ENCODE results near the gene SPCS2.
"Not testable (repeated sequence)": the region's sequence is repeated elsewhere in the genome, so short reads cannot be mapped to it uniquely, and the experiment has no call there.

The SPCS2 gene

GRCh38 chr11:74950374-74950969, 1.4 kb downstream of the SPCS2 start:
- DNase-seq: no peak

- DNase-seq: no peak
Measured at GRCh38 chr11:74951226-74951625, 2.2 kb downstream of the SPCS2 start.

GRCh38 chr11:74952752-74953151, 3.7 kb downstream of the SPCS2 start:
- DNase-seq: no peak

GRCh38 chr11:74953451-74953850, 4.4 kb downstream of the SPCS2 start:
- no peak for DNase-seq

- DNase-seq: no peak
Measured at GRCh38 chr11:74954199-74954598, 5.1 kb downstream of the SPCS2 start.

- no peak for DNase-seq
Measured at GRCh38 chr11:74956397-74957015, 7.4 kb downstream of the SPCS2 start.

- no peak for DNase-seq
Measured at GRCh38 chr11:74957937-74958629, 9.0 kb downstream of the SPCS2 start.

GRCh38 chr11:74960128-74960527, 11.1 kb downstream of the SPCS2 start:
- not testable (repeated sequence) for DNase-seq

- no peak for DNase-seq
Measured at GRCh38 chr11:74966651-74967050, 17.6 kb downstream of the SPCS2 start.

GRCh38 chr11:74970852-74971395, 21.9 kb downstream of the SPCS2 start:
- DNase-seq: no peak

GRCh38 chr11:74971424-74971823, 22.4 kb downstream of the SPCS2 start:
- no peak for DNase-seq

- no peak for DNase-seq
Measured at GRCh38 chr11:74978041-74978440, 29.0 kb downstream of the SPCS2 start.

- DNase-seq: no peak
Measured at GRCh38 chr11:74980634-74981033, 31.6 kb downstream of the SPCS2 start.

- DNase-seq: no peak
Measured at GRCh38 chr11:74981888-74982287, 32.8 kb downstream of the SPCS2 start.

- DNase-seq: no peak
Measured at GRCh38 chr11:74984070-74984469, 35.0 kb downstream of the SPCS2 start.

GRCh38 chr11:74984730-74985129, 35.7 kb downstream of the SPCS2 start:
- DNase-seq: no peak

- peak; percentile 88 for DNase-seq
Measured at GRCh38 chr11:74988541-74989259, 39.6 kb downstream of the SPCS2 start, which contains the start of gene NEU3. TSS of gene NEU3 (plus strand) at chr11:74988933. CDS start at chr11:74989061, 128 bp downstream.

GRCh38 chr11:74989260-74989638, 40.2 kb downstream of the SPCS2 start:
- no peak for DNase-seq

GRCh38 chr11:74990150-74990549, 41.1 kb downstream of the SPCS2 start:
- DNase-seq: not testable (repeated sequence)

- no peak for DNase-seq
Measured at GRCh38 chr11:74990941-74991340, 41.9 kb downstream of the SPCS2 start.

GRCh38 chr11:74992852-74993251, 43.8 kb downstream of the SPCS2 start:
- no peak for DNase-seq

- no peak for DNase-seq
Measured at GRCh38 chr11:75000975-75001354, 51.9 kb downstream of the SPCS2 start.

GRCh38 chr11:75001686-75002085, 52.6 kb downstream of the SPCS2 start:
- DNase-seq: no peak

All from NCI-H1105 treated with DMSO at 0.1 percent for 48 hours (cell line).